K562 (cell line): ENCODE data around the gene ITPRIP. TPM values are rescaled to one million over a fixed set of nuclear protein-coding genes. Genes with fewer than 3 reads are reported as not detected.
A peak's percentile ranks its signal among the peaks of the same experiment; 100 is the strongest.

Experiments
- ATAC-seq: fragments of 200-7000 bp; cut with Tn5 transposase; 3 replicates; pipeline ENCODE4 v1.9.1; 2020; ENCODE audit warnings: moderate library complexity
- Bru-seq: library from RNA; stranded (reverse); fragments of 400-500 nt; gene quantifications from one replicate; lab custom pipeline; 2021; lab: Mats Ljungman, UMichigan
- BruChase-seq, 2 experiments: library from RNA; stranded (reverse); fragments of 400-500 nt; gene quantifications; one replicate each; lab custom pipeline; 2021; lab: Mats Ljungman, UMichigan
- BruUV-seq: library from RNA; stranded (reverse); fragments of 400-500 nt; replicated peaks from 2 replicates; lab custom pipeline; 2021; lab: Mats Ljungman, UMichigan
- CTCF ChIA-PET: fragments of 300-600 bp; formaldehyde crosslinking; extraction: SDS; loops from one replicate; lab custom pipeline; 2021; ENCODE audit warnings: low intra/inter-chr PET ratio; lab: Yijun Ruan, JAX
- POLR2A ChIA-PET: fragments of 300-600, 350-650 bp; sonication (Branson Sonifier 250); formaldehyde crosslinking; extraction: SDS; loops from one replicate; lab custom pipeline; 2021; ENCODE audit warnings: antibody characterized with exemption, inconsistent platforms; lab: Yijun Ruan, JAX
- DNase-seq, 4 experiments: peaks; one replicate each; pipeline versions ENCODE4 v3.0.0 to v3.0.0-alpha.2; 2011 to 2018; ENCODE audit warnings: low spot score in 3 of 4, mixed read lengths in 3 of 4; ENCODE audit errors: extremely low read depth in 1 of 4
- FAIRE-seq: peaks from 2 replicates; lab custom pipeline; 2011; peaks lifted over from hg19 to GRCh38; lab: Jason Lieb, UNC
- H2AFZ ChIP-seq: 2 replicates; pipeline ENCODE4 v1.6.0; 2011; ENCODE audit warnings: low read depth, low read length, control low read depth, inconsistent platforms
- H3K27ac ChIP-seq: fragments of 200-600 bp; 3 replicates; pipeline ENCODE4 v1.8.0; 2011; ENCODE audit warnings: low read depth, mild to moderate bottlenecking, control low read depth, inconsistent platforms, low read length, moderate library complexity, mixed read lengths; ENCODE audit errors: extremely low read depth
- H3K27me3 ChIP-seq, 2 experiments: fragments of 300-600 bp in 1 of 2; 2 replicates in 1 of 2; 3 replicates in 1 of 2; pipeline versions ENCODE4 v1.6.0 to v1.8.0; 2011; ENCODE audit warnings: inconsistent platforms in 2 of 2, low read length in 2 of 2, mild to moderate bottlenecking in 1 of 2, mixed read lengths in 1 of 2, moderate library complexity in 1 of 2; ENCODE audit not compliant: control insufficient read depth in 2 of 2, insufficient read depth in 2 of 2
- H3K36me3 ChIP-seq: fragments of 300-600 bp; 3 replicates; pipeline ENCODE4 v1.8.0; 2011; ENCODE audit warnings: mild to moderate bottlenecking, low read length, inconsistent platforms; ENCODE audit not compliant: control insufficient read depth, insufficient read depth
- H3K4me1 ChIP-seq, 2 experiments: fragments of 200-600 bp in 1 of 2; replicated peaks in 1 of 2; 2 replicates in 1 of 2; 3 replicates in 1 of 2; pipeline versions ENCODE4 v1.5.1 to v1.8.0; 2011; ENCODE audit warnings: inconsistent platforms in 2 of 2, low read length in 2 of 2, mild to moderate bottlenecking in 1 of 2, mixed read lengths in 1 of 2, moderate library complexity in 1 of 2; ENCODE audit not compliant: control insufficient read depth in 2 of 2, insufficient read depth in 2 of 2
- H3K4me2 ChIP-seq: 2 replicates; pipeline ENCODE4 v1.6.1; 2011; ENCODE audit warnings: low read length, control low read depth, inconsistent platforms, mixed read lengths; ENCODE audit not compliant: insufficient read depth
- H3K4me3 ChIP-seq: fragments of 200-600 bp; sonication (generic), shearing (Covaris generic); 2 replicates; pipeline ENCODE4 v1.5.1; 2016; ENCODE audit warnings: control low read depth, inconsistent platforms
- H3K79me2 ChIP-seq: fragments of 200-600 bp; 3 replicates; pipeline ENCODE4 v1.8.0; 2011; ENCODE audit warnings: low read length, inconsistent platforms; ENCODE audit not compliant: control insufficient read depth, insufficient read depth
- H3K9ac ChIP-seq, 2 experiments: 2 replicates each; pipeline versions ENCODE4 v1.6.0 to v1.6.1; 2011; ENCODE audit warnings: low read depth in 2 of 2, low read length in 2 of 2, control low read depth in 1 of 2, inconsistent platforms in 1 of 2, mild to moderate bottlenecking in 1 of 2, mixed read lengths in 1 of 2; ENCODE audit not compliant: insufficient read depth in 1 of 2
- H3K9me1 ChIP-seq: one replicate; pipeline ENCODE4 v1.6.0; 2011; ENCODE audit warnings: inconsistent platforms, mild to moderate bottlenecking, low read length, moderate library complexity; ENCODE audit not compliant: control insufficient read depth, insufficient read depth
- H3K9me3 ChIP-seq: replicated peaks from 2 replicates; pipeline ENCODE4 v1.5.1; 2011; ENCODE audit warnings: low read depth, low read length, inconsistent platforms; ENCODE audit not compliant: control insufficient read depth, insufficient read depth
- H4K20me1 ChIP-seq: replicated peaks from 2 replicates; pipeline ENCODE4 v1.6.1; 2011; ENCODE audit warnings: low read length, inconsistent platforms, mixed read lengths; ENCODE audit not compliant: control insufficient read depth, insufficient read depth
- CBX1 ChIP-seq: sonication (generic); IDR thresholded peaks from 2 replicates; pipeline ENCODE4 v1.6.1; 2016; ENCODE audit warnings: antibody characterized with exemption, low read depth, mild to moderate bottlenecking
- EZH2 ChIP-seq: IDR thresholded peaks from 2 replicates; pipeline ENCODE4 v1.6.1; 2012; ENCODE audit warnings: low read depth, mild to moderate bottlenecking, inconsistent platforms, low read length, borderline replicate concordance
- KDM4B ChIP-seq, 2 experiments: fragments of 450-650 bp in 1 of 2; sonication (generic) in 1 of 2; IDR thresholded peaks; 2 replicates each; pipeline ENCODE4 v1.6.1; 2016 to 2017; ENCODE audit warnings: borderline replicate concordance in 2 of 2, antibody characterized with exemption in 1 of 2, low read depth in 1 of 2, mild to moderate bottlenecking in 1 of 2
- MXI1 ChIP-seq: IDR thresholded peaks from 2 replicates; pipeline ENCODE4 v1.6.1; 2011; ENCODE audit warnings: low read depth, mild to moderate bottlenecking, improper control_type of control experiment, low read length
- WGBS: fragments of 100-300 bp; shearing (Covaris generic); methylation state at CpG from one replicate; pipeline ENCODE4 v1.1.6; 2016; ENCODE audit warnings: low coverage, mixed read lengths; ENCODE audit not compliant: insufficient coverage; ENCODE audit errors: missing lambda C conversion rate; 5-methylcytosine and 5-hydroxymethylcytosine counted together
- in situ Hi-C: fragments of 300-500 bp; cut with MboI; formaldehyde crosslinking; loops from 4 replicates; pipeline ENCODE4 v1.15.0; 2018; ENCODE audit warnings: inconsistent platforms, mixed read lengths
- intact Hi-C: fragments of 100-400 bp; cut with micrococcal nuclease; formaldehyde crosslinking; loops from 2 replicates; pipeline ENCODE4 v1.14.2; 2022
- long read RNA-seq, 3 experiments: library from polyadenylated mRNA in 2 of 3; library from RNA in 1 of 3; unstranded in 2 of 3; stranded (forward) in 1 of 3; transcript quantifications; one replicate each; pipeline ENCODE4 v2.0.0, GENCODE V29; 2019 to 2022
- polyA minus RNA-seq, 3 experiments: library from RNA; depleted of rRNA, polyadenylated mRNA; stranded (reverse); fragments of >200 nt; gene quantifications; 2 replicates each; pipeline ENCODE4 v1.2.3, GENCODE V29; 2011
- polyA plus RNA-seq, 8 experiments: library from polyadenylated mRNA; depleted of rRNA in 4 of 8; stranded (reverse) in 5 of 8; unstranded in 3 of 8; fragments of >200 nt; fragmentation: Nextera tagmentation in 2 of 8; fragmentation: Illumina TruSeq in 1 of 8; extraction: Ambion mirVana in 2 of 8; extraction: Trizol in 1 of 8; gene quantifications; 2 replicates each; pipeline versions ENCODE4 v1.2.1 to v1.2.3, GENCODE V29; 2011 to 2014; ENCODE audit warnings: inconsistent platforms in 1 of 8, missing spikeins in 1 of 8
- total RNA-seq, 7 experiments: library from RNA; depleted of rRNA in 6 of 7; stranded (reverse); fragments of >200 nt in 6 of 7; fragmentation: Illumina TruSeq in 2 of 7; extraction: Trizol in 2 of 7; gene quantifications; 2 replicates each; pipeline versions ENCODE4 v1.2.1 to v1.2.3, GENCODE V29; 2011 to 2021; ENCODE audit warnings: low replicate concordance in 1 of 7
- TF ChIP-seq, protein P1 (sequence below): fragments of 450-650 bp; IDR thresholded peaks from 2 replicates; pipeline ENCODE4 v1.7.1; 2018; ENCODE audit warnings: mild to moderate bottlenecking, low read depth; ENCODE audit not compliant: partially characterized antibody
- TF ChIP-seq, protein P2 (sequence below): fragments of 250-450 bp; sonication (Bioruptor Pico); IDR thresholded peaks from 2 replicates; pipeline ENCODE4 v1.9.0; 2021; ENCODE audit warnings: mild to moderate bottlenecking, inconsistent platforms

Gene ITPRIP, protein sequence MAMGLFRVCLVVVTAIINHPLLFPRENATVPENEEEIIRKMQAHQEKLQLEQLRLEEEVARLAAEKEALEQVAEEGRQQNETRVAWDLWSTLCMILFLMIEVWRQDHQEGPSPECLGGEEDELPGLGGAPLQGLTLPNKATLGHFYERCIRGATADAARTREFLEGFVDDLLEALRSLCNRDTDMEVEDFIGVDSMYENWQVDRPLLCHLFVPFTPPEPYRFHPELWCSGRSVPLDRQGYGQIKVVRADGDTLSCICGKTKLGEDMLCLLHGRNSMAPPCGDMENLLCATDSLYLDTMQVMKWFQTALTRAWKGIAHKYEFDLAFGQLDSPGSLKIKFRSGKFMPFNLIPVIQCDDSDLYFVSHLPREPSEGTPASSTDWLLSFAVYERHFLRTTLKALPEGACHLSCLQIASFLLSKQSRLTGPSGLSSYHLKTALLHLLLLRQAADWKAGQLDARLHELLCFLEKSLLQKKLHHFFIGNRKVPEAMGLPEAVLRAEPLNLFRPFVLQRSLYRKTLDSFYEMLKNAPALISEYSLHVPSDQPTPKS
- total RNA-seq (2011; cell fraction: chromatin; rRNA removed; ENCODE audit: low replicate concordance), result 30.8 and 81.8 TPM in 2 replicates
- total RNA-seq (2011; cell fraction: nucleolus; rRNA removed), result 74.2 and 84.7 TPM in 2 replicates
- total RNA-seq (2011; cell fraction: nucleoplasm; rRNA removed), result 65.3 and 65.6 TPM in 2 replicates
- total RNA-seq (2014; rRNA removed) (11.1 and 14.2 TPM in 2 replicates), total RNA-seq (2014; rRNA removed; fragmentation: Illumina TruSeq; extraction: Trizol) (5.1 and 5.5 TPM in 2 replicates), total RNA-seq (2015; rRNA removed; fragmentation: Illumina TruSeq; extraction: Trizol) (5.2 and 5.4 TPM in 2 replicates), total RNA-seq (2021) (27.0 and 28.5 TPM in 2 replicates), polyA plus RNA-seq (2011; rRNA removed) (10.9 and 13.3 TPM in 2 replicates), polyA plus RNA-seq (2014; fragmentation: Illumina TruSeq; extraction: Trizol) (17.8 and 18.5 TPM in 2 replicates), polyA plus RNA-seq (2014; fragmentation: Nextera tagmentation; extraction: Ambion mirVana) (1 to 10 TPM; 4.4 to 4.9 TPM), polyA plus RNA-seq (2014; rRNA removed) (12.9 and 15.3 TPM in 2 replicates), polyA minus RNA-seq (2011; rRNA and poly(A)+ RNA removed) (16.3 and 19.5 TPM in 2 replicates), Bru-seq, nascent RNA (percentile 92 among the genes with signal in this experiment), BruChase-seq, experiment 1, labeled RNA remaining after a 2-hour chase (percentile 78 among the genes with signal in this experiment), BruChase-seq, experiment 2, labeled RNA remaining after a 6-hour chase (percentile 79 among the genes with signal in this experiment)
- polyA plus RNA-seq (2011; cell fraction: cytosol; rRNA removed), result 14.2 and 21.9 TPM in 2 replicates
- 11.7 and 18.8 TPM in 2 replicates for polyA plus RNA-seq (2011; cell fraction: nucleus; rRNA removed)
- 14.6 and 21.0 TPM in 2 replicates for polyA plus RNA-seq (2012)
- 18.0 and 19.1 TPM in 2 replicates for polyA minus RNA-seq (2011; cell fraction: cytosol; rRNA and poly(A)+ RNA removed)
- 20.5 and 25.3 TPM in 2 replicates for polyA minus RNA-seq (2011; cell fraction: nucleus; rRNA and poly(A)+ RNA removed)
- long read RNA-seq, experiment 1, full-length matches to known transcripts, result 31 of 117 reads
- long read RNA-seq, experiment 1, partial matches to known transcripts, result 0 of 117 reads
- long read RNA-seq, experiment 1, other reads (novel, unspliced or antisense), result 86 of 117 reads
- long read RNA-seq, experiment 2, full-length matches to known transcripts, result 10 of 30 reads
- long read RNA-seq, experiment 2, partial matches to known transcripts, result 0 of 30 reads
- long read RNA-seq, experiment 2, other reads (novel, unspliced or antisense), result 20 of 30 reads
- long read RNA-seq, experiment 3, full-length matches to known transcripts, result 5 of 7 reads
- long read RNA-seq, experiment 3, partial matches to known transcripts, result 0 of 7 reads
- long read RNA-seq, experiment 3, other reads (novel, unspliced or antisense), result 2 of 7 reads

GRCh38 chr10:104337985-104338735, at the start of gene ITPRIP:
TSS of gene ITPRIP (minus strand) at chr10:104338465. CDS start at chr10:104316051, 22,414 bp downstream.
- 0% methylated on average over 41 of the region's 70 CpGs for WGBS
- ATAC-seq, result peak; percentile 66
- H3K36me3 ChIP-seq, result peaks cover 29% of the 10 kb centered on the region; the same call in 2 of the 3 replicates
- DNase-seq, result peak; percentile 52 to 77 (median 58)
- peak within 1 kb of the TSS; percentile 91 for H3K4me2 ChIP-seq
- intact Hi-C loops, result loop anchor here (1.0 kb wide), 1 partner anchor 15 kb away; no protein-coding TSS in a partner anchor
- no peak for FAIRE-seq
- peak within 1 kb of the TSS; percentile 98 for H3K4me3 ChIP-seq
- no peaks in the 10 kb centered on the region for H3K9me3 ChIP-seq
- H3K27ac ChIP-seq, result peak within 1 kb of the TSS; percentile 98
- H3K79me2 ChIP-seq, result peaks cover 89% of the 10 kb centered on the region
- in situ Hi-C loops, result no loop called here
- ChIA-PET CTCF (no interaction called here), POLR2A (interaction anchor here (0.6 to 1.6 kb wide), 4 partner anchors 8 to 193 kb away, joined by 3 to 5 read pairs (median 4); partner anchors contain the start of gene CFAP58)
- H3K9me1 ChIP-seq, result no peaks in the 10 kb centered on the region
- peak within 1 kb of the TSS; percentile 87 to 93 for H3K9ac ChIP-seq
- H3K27me3 ChIP-seq, result no peaks in the 10 kb centered on the region
- peak within 1 kb of the TSS; percentile 54; the same call in 1 of the 2 replicates for H2AFZ ChIP-seq
- peaks cover 14% of the 10 kb centered on the region for H4K20me1 ChIP-seq
- H3K4me1 ChIP-seq, result peaks cover 22 to 51% of the 10 kb centered on the region in 2 experiments
- BruUV-seq, result no TSS peak
- TF ChIP-seq, protein P1, sequence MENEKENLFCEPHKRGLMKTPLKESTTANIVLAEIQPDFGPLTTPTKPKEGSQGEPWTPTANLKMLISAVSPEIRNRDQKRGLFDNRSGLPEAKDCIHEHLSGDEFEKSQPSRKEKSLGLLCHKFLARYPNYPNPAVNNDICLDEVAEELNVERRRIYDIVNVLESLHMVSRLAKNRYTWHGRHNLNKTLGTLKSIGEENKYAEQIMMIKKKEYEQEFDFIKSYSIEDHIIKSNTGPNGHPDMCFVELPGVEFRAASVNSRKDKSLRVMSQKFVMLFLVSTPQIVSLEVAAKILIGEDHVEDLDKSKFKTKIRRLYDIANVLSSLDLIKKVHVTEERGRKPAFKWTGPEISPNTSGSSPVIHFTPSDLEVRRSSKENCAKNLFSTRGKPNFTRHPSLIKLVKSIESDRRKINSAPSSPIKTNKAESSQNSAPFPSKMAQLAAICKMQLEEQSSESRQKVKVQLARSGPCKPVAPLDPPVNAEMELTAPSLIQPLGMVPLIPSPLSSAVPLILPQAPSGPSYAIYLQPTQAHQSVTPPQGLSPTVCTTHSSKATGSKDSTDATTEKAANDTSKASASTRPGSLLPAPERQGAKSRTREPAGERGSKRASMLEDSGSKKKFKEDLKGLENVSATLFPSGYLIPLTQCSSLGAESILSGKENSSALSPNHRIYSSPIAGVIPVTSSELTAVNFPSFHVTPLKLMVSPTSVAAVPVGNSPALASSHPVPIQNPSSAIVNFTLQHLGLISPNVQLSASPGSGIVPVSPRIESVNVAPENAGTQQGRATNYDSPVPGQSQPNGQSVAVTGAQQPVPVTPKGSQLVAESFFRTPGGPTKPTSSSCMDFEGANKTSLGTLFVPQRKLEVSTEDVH, result no peak
- TF ChIP-seq EZH2, result no peak
- no peak for TF ChIP-seq MXI1
- TF ChIP-seq, protein P2, sequence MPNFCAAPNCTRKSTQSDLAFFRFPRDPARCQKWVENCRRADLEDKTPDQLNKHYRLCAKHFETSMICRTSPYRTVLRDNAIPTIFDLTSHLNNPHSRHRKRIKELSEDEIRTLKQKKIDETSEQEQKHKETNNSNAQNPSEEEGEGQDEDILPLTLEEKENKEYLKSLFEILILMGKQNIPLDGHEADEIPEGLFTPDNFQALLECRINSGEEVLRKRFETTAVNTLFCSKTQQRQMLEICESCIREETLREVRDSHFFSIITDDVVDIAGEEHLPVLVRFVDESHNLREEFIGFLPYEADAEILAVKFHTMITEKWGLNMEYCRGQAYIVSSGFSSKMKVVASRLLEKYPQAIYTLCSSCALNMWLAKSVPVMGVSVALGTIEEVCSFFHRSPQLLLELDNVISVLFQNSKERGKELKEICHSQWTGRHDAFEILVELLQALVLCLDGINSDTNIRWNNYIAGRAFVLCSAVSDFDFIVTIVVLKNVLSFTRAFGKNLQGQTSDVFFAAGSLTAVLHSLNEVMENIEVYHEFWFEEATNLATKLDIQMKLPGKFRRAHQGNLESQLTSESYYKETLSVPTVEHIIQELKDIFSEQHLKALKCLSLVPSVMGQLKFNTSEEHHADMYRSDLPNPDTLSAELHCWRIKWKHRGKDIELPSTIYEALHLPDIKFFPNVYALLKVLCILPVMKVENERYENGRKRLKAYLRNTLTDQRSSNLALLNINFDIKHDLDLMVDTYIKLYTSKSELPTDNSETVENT, result no peak; the same call in 1 of the 2 replicates
- TF ChIP-seq CBX1, result no peak
- TF ChIP-seq KDM4B (IDR thresholded peaks at IDR 0.05; ENCODE audit: borderline replicate concordance in 2 of 2, low read depth in 1 of 2), result no peak
